GM10847 (cell line): Measurements from ENCODE around the gene PFKL.
A peak's percentile ranks its signal among the peaks of the same experiment; 100 is the strongest.

Source experiments
- POLR2A ChIP-seq: IDR thresholded peaks from 2 replicates; pipeline ENCODE4 v1.6.1; 2011; ENCODE audit not compliant: insufficient read length; ENCODE audit errors: extremely low read depth

PFKL gene

DNA sequence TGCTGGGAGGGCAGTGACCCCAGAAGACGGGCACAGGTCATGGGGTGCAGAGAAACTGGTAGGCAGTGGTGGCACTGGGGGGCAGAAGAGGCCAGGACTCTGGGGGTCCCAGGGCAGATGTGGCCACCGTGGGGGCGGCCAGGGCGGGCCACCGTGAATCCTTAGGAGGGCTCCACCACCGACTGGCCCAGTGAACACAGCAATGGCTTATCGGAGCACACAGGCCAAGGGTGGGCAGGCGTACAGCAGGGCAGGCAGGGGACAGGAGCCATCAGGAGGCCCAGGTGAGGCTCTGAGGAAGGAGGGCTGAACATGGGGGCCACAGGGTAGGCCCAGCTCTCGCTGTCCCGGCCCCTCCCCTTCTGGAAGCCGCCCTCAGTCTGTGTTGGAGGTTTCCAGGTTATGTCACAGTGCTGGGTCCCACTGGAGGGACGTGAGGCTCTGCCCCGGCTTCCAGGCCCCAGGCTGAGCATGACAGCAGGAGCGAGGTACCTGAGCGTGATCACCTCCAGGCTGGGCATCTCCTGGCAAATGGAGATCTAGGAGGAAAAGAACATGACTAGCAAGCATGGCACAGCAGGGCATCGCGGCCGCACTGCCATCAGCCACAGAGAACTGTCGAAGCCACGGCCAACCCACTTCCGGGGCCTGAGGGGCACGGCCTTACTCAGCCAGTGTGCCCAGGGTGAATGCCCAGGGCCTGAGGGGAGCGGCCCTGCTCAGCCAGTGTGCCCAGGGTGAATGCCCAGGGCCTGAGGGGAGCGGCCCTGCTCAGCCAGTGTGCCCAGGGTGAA, 35.6 kb downstream of the PFKL start:
- TF ChIP-seq POLR2A, result no peak

DNA sequence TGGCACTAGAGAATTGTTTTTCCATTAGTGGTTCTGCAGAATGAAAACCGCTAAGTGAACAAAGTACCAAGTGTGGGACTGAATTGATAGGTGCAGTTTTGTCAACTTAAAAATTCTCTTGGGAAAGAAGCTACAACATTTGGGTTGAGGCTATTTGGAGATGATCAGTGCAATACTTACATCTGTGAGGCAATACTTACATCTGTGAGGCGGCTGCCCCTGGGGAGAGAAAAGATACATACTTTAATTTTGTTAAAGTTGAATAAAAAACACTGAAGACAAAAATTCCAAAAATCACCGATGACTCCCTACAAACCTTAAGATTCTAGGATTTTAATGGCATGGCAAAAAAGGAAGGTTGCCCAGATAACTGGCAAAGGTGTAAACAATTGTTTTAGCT, 37.6 kb downstream of the PFKL start:
- no peak for TF ChIP-seq POLR2A

- no peak for TF ChIP-seq POLR2A
These were observed 38.4 kb downstream of the PFKL start for GRCh38 chr21:44337941-44338895.

GRCh38 chr21:44338971-44339910, 39.4 kb downstream of the PFKL start, which contains the start of gene CFAP410:
CFAP410 (minus strand) TSS chr21:44339390; CDS start chr21:44339194, 196 bp downstream.
- peak; percentile 94 for TF ChIP-seq POLR2A

DNA sequence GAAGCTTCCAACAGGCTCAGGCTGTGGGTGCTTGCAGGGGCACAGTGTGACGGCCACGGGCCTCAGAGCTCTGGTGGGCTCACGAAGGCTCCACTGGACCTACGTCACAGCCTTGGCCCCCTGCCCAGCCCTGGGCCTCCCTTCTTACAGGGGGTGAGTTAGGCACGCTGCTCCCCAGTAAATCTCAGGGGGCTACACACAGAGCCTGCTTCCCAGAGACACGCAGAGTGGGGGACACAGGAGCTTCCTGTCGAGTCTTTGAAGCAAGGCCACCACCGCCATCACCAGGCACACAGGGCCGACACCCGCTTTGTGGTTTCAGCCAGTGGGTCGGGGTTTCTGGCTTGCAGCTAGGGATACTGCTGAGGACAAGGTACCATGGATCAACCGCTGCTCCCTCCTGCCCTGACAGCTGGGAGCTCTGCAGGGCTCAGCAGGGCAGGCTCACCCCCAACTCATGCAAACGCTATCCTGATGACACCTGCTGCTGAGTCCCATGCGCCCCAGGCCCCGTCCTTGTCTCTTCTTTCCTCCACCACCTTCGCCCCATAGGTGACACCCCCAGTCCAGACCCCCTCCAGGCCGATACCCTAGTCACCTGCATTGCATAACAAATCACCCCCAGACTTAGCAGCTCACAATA, 44.8 kb downstream of the PFKL start:
- no peak for TF ChIP-seq POLR2A

GRCh38 chr21:44345495-44345894, 45.6 kb downstream of the PFKL start:
- no peak for TF ChIP-seq POLR2A

GRCh38 chr21:44347911-44348451, 48.1 kb downstream of the PFKL start:
- no peak for TF ChIP-seq POLR2A

DNA sequence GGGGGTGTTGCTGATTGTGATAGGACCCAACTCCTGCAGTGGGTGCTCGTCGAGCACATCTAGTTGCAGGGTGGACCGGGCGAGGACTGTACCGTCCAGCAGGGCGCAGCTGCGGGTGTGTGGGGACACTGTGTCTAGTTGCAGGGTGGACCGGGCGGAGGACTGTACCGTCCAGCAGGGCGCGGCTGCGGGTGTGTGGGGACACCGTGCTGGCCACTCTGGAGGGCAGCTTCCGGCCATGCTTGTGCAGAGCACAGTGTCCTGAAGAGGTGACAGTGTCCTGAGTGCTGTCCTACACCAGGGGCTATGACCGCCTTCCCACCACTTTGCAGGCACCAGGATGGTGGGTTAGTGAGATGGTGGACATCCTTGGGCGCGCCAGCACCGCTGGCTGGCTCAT, 49.0 kb downstream of the PFKL start:
- TF ChIP-seq POLR2A, result no peak

GRCh38 chr21:44349416-44349846, 49.6 kb downstream of the PFKL start:
- no peak for TF ChIP-seq POLR2A

DNA sequence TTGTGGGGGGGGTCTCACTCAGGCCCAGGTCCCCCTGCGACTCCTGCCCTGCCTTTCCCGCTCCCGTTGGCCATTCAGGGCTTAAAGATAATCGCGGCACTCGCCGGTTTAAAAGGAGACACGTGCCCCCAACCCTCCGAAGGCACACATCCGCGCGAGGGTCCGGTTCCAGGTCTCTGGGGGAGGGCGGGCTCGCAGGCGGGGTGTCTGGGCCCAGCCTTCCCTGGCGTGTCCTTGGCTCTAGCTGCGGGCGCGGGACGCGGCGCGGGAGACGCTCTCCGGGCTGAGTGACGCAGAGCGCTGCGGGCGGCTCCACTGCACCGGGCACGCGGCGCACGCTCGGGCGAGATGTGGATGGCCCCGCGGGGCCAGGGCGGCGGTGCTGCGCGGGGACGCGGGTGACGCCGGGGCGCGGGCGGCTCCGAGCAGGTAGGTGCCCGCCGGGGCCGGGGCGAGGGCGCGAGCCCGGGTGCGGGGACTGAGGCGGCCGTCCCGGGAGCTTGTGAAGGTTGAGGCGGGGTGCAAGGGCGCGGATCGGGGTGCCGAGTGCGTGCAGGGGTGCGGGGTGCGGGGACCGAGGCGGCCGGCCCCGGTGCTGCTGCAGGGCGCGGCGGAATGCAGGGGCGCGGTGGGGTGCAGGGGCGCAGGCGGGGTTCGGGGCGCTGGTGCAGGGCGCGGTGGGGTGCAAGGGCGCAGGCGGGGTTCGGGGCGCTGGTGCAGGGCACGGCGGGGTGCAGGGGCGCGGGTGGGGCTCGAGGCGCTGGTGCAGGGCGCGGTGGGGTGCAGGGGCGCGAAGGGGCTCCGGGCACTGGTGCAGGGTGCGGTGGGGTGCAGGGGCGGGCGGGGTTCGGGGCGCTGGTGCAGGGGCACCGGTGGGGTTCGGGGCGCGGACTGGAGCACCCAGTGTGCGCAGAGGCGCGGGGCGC, 50.3 kb downstream of the PFKL start:
- TF ChIP-seq POLR2A, result no peak

DNA sequence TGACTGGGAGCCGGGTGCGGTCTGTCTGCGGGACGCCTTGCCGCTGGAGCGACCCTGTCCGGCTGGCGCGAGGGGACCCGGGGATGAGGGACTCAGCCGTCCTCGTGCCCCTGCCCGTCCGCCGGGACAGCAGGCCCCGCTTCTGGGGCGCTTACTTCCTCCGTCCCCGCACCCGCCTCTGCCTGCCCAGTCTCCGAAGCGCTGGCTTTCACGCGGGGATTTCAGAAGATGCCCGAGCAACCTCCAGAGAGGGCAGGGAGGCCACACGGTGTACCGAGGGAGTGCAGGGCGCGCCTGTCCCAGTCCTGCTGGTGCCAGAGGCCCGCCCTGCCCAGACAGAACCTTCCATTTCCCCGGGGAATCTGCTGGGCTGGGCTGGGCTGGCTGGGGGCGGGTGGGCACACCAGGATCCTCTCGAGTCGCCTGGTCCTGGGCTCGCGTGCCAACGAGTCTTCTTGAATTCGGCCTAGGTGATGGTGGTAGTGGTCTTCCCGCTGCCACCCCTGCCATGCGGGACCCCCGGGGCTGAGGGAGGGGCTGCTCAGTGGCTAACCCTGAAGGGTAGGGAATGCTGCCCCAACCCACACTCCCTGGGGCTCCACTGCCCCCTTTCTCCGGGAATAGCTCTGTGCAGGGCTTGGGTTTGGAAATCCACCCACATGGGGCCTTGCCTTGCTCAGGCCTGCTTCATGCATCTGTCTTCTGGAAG, 51.1 kb downstream of the PFKL start:
- TF ChIP-seq POLR2A, result no peak

DNA sequence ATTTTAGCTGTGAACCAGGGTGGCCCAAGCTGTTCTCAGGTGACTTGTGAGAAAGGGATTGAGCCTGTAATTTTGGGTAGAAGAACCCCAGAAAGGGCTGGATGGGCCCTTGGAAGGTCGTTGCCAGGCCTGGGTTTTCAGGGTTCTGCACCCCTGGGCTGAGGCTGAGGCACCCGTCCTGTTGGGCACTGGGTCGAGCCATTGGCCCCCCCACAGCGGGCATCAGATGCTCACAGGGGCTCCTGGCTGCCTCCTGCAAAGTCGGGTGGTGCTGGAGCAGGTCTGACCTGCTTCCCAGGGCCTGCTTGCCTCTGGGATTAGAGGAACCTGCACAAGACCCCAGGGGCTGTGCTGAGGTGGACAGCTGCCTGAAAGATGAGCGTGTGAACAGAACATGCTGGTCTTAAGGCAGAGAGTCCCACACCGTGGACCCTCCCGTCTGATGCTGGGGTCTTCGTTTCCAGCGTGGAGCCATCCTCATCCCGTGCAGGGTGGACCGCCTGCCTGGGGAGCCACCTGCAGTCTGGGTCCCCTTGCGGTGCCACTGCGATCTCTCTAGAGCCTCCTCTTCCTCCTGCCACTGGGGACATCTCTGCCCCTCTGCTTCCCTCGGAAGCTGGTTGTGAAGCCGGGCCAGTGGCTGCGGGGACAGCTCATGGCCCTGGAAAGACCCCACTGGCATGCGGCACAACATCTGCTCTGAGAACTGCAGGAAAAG, 51.8 kb downstream of the PFKL start:
- no peak for TF ChIP-seq POLR2A
